ENCODE measurements around the gene TBC1D4. TPM values are rescaled to one million over a fixed set of nuclear protein-coding genes. Genes with fewer than 3 reads are reported as not detected.
"Not testable (repeated sequence)": the region's sequence is repeated elsewhere in the genome, so short reads cannot be mapped to it uniquely, and the experiment has no call there.

TBC1D4 gene
- total RNA-seq, 3 donors from 2014 or later, result 33.3 to 52.8 (median 40.6) TPM

- intact Hi-C loops (cut with DNase I; ENCODE audit: low total_unique reads), result no loop called here
- TF ChIP-seq CTCF (IDR thresholded peaks at IDR 0.05) (no peak), POLR2A (IDR thresholded peaks at IDR 0.05) (no peak), POLR2AphosphoS5 (IDR thresholded peaks at IDR 0.05) (no peak)
These were observed 186.8 kb downstream of the TBC1D4 start for GRCh38 chr13:75295201-75295600.

GRCh38 chr13:75294110-75294509, 187.9 kb downstream of the TBC1D4 start:
- H3K4me1 ChIP-seq, result no peaks in the 10 kb centered on the region
- peaks cover 3% of the 10 kb centered on the region for H3K36me3 ChIP-seq
- intact Hi-C loops (cut with DNase I; ENCODE audit: low total_unique reads), result no loop called here
- no peak overlapping the region for H3K27ac ChIP-seq
- DNase-seq (ENCODE audit: low spot score in 2 of 2), result no peak
- no peak for TF ChIP-seq CTCF (IDR thresholded peaks at IDR 0.05)
- no peak for TF ChIP-seq POLR2AphosphoS5 (IDR thresholded peaks at IDR 0.05)
- no peak for TF ChIP-seq POLR2A (IDR thresholded peaks at IDR 0.05)
- no peak overlapping the region for H3K4me3 ChIP-seq
- H3K9me3 ChIP-seq, result no peaks in the 10 kb centered on the region
- H3K27me3 ChIP-seq, result no peaks in the 10 kb centered on the region

More at GRCh38 chr13:75295201-75295600, 186.8 kb downstream of the TBC1D4 start:
- no peak overlapping the region for H3K4me3 ChIP-seq
- H3K27ac ChIP-seq, result no peak overlapping the region
- no peak for DNase-seq (ENCODE audit: low spot score in 2 of 2)
- no peaks in the 10 kb centered on the region for H3K9me3 ChIP-seq
- H3K27me3 ChIP-seq, result no peaks in the 10 kb centered on the region
- no peaks in the 10 kb centered on the region for H3K4me1 ChIP-seq
- peaks cover 3% of the 10 kb centered on the region for H3K36me3 ChIP-seq

GRCh38 chr13:75285310-75285709, 196.7 kb downstream of the TBC1D4 start:
- no peaks in the 10 kb centered on the region for H3K27me3 ChIP-seq
- no peak for TF ChIP-seq POLR2A (IDR thresholded peaks at IDR 0.05)
- no peak for TF ChIP-seq CTCF (IDR thresholded peaks at IDR 0.05)
- TF ChIP-seq POLR2AphosphoS5 (IDR thresholded peaks at IDR 0.05), result no peak
- H3K27ac ChIP-seq, result no peak overlapping the region
- H3K36me3 ChIP-seq, result peaks cover 6% of the 10 kb centered on the region
- H3K9me3 ChIP-seq, result peaks cover 9 to 12% of the 10 kb centered on the region in 2 donors
- no peak for DNase-seq (ENCODE audit: low spot score in 2 of 2)
- intact Hi-C loops (cut with DNase I; ENCODE audit: low total_unique reads), result no loop called here
- H3K4me1 ChIP-seq, result no peaks in the 10 kb centered on the region
- H3K4me3 ChIP-seq, result no peak overlapping the region

GRCh38 chr13:75279834-75280369, 202.1 kb downstream of the TBC1D4 start:
- Histone ChIP-seq H3K27ac (no peak overlapping the region), H3K9me3 (peaks cover 9 to 21% of the 10 kb centered on the region in 2 donors), H3K27me3 (no peaks in the 10 kb centered on the region), H3K36me3 (no peaks in the 10 kb centered on the region), H3K4me1 (no peaks in the 10 kb centered on the region), H3K4me3 (no peak overlapping the region)
- intact Hi-C loops (cut with DNase I; ENCODE audit: low total_unique reads), result no loop called here
- no peak for TF ChIP-seq CTCF (IDR thresholded peaks at IDR 0.05)
- no peak for TF ChIP-seq POLR2A (IDR thresholded peaks at IDR 0.05)
- no peak for TF ChIP-seq POLR2AphosphoS5 (IDR thresholded peaks at IDR 0.05)
- no peak for DNase-seq (ENCODE audit: low spot score in 2 of 2)

GRCh38 chr13:75273695-75274094, 208.3 kb downstream of the TBC1D4 start:
- DNase-seq (ENCODE audit: low spot score in 2 of 2); H3K36me3 ChIP-seq; H3K27me3 ChIP-seq; H3K4me3 ChIP-seq; H3K27ac ChIP-seq; intact Hi-C loops (cut with DNase I; ENCODE audit: low total_unique reads); H3K4me1 ChIP-seq: not testable (repeated sequence)
- H3K9me3 ChIP-seq, result peaks cover 0 to 10% of the 10 kb centered on the region in 2 donors

GRCh38 chr13:75271846-75272245, 210.1 kb downstream of the TBC1D4 start:
- Histone ChIP-seq H3K27ac (no peak overlapping the region), H3K36me3 (no peaks in the 10 kb centered on the region), H3K27me3 (no peaks in the 10 kb centered on the region), H3K4me1 (no peaks in the 10 kb centered on the region), H3K4me3 (no peak overlapping the region), H3K9me3 (peaks cover 0 to 10% of the 10 kb centered on the region in 2 donors)
- intact Hi-C loops (cut with DNase I; ENCODE audit: low total_unique reads), result no loop called here
- DNase-seq (ENCODE audit: low spot score in 2 of 2), result no peak
- TF ChIP-seq POLR2A (IDR thresholded peaks at IDR 0.05) (no peak), CTCF (IDR thresholded peaks at IDR 0.05) (no peak), POLR2AphosphoS5 (IDR thresholded peaks at IDR 0.05) (no peak)

- H3K27me3 ChIP-seq; H3K27ac ChIP-seq; H3K4me3 ChIP-seq; intact Hi-C loops (cut with DNase I; ENCODE audit: low total_unique reads); H3K4me1 ChIP-seq; H3K36me3 ChIP-seq; H3K9me3 ChIP-seq; DNase-seq (ENCODE audit: low spot score in 2 of 2): not testable (repeated sequence)
These were observed 213.5 kb downstream of the TBC1D4 start for GRCh38 chr13:75268481-75268880.
